Karpas-422 (cell line): Measurements from ENCODE around the gene LCAT. TPM values are rescaled to one million over a fixed set of nuclear protein-coding genes. Genes with fewer than 3 reads are reported as not detected.

Experiments
- DNase-seq: peaks from one replicate; pipeline ENCODE4 v3.0.0-alpha.2; 2015
- H2AFZ ChIP-seq: fragments of 200-600 bp; sonication (generic); 2 replicates; pipeline ENCODE4 v1.6.1; 2014; ENCODE audit warnings: antibody characterized with exemption, low read length, mixed read lengths
- H3K27ac ChIP-seq: fragments of 200-600 bp; sonication (generic); 2 replicates; pipeline ENCODE4 v1.5.1; 2014; ENCODE audit warnings: mild to moderate bottlenecking, low read length, moderate library complexity
- H3K27me3 ChIP-seq: fragments of 200-600 bp; sonication (generic); 2 replicates; pipeline ENCODE4 v1.6.1; 2014; ENCODE audit warnings: low read length, mixed read lengths
- H3K36me3 ChIP-seq: fragments of 200-600 bp; sonication (generic); 2 replicates; pipeline ENCODE4 v1.6.1; 2014; ENCODE audit warnings: low read length, mixed read lengths; ENCODE audit not compliant: insufficient read depth
- H3K4me1 ChIP-seq: fragments of 200-600 bp; sonication (generic); 2 replicates; pipeline ENCODE4 v1.6.1; 2014; ENCODE audit warnings: mild to moderate bottlenecking, low read length, mixed read lengths
- H3K4me2 ChIP-seq: fragments of 200-600 bp; sonication (generic); 2 replicates; pipeline ENCODE4 v1.6.1; 2014; ENCODE audit warnings: low read length, low read depth, mild to moderate bottlenecking; ENCODE audit not compliant: poor library complexity, severe bottlenecking
- H3K4me3 ChIP-seq: fragments of 200-600 bp; sonication (generic); 2 replicates; pipeline ENCODE4 v1.5.1; 2014; ENCODE audit warnings: mild to moderate bottlenecking, antibody characterized with exemption, low read length, mixed read lengths
- H3K79me2 ChIP-seq: fragments of 200-600 bp; sonication (generic); 2 replicates; pipeline ENCODE4 v1.6.1; 2014; ENCODE audit warnings: mild to moderate bottlenecking, low read length, mixed read lengths
- H3K9ac ChIP-seq: fragments of 200-600 bp; sonication (generic); 2 replicates; pipeline ENCODE4 v1.6.0; 2014; ENCODE audit warnings: low read length
- H3K9me2 ChIP-seq: fragments of 200-600 bp; sonication (generic), shearing (Covaris generic); replicated peaks from 2 replicates; pipeline ENCODE4 v1.6.0; 2014; ENCODE audit warnings: mild to moderate bottlenecking, low read length, moderate library complexity; ENCODE audit not compliant: insufficient read depth
- H3K9me3 ChIP-seq: fragments of 300-700, 200-600 bp; sonication (generic); 2 replicates; pipeline ENCODE4 v1.6.1; 2014; ENCODE audit warnings: low read length, mixed read lengths
- H4K20me1 ChIP-seq: fragments of 200-600 bp; sonication (generic); 2 replicates; pipeline ENCODE4 v1.6.1; 2014; ENCODE audit warnings: mild to moderate bottlenecking, antibody characterized with exemption, low read length, low read depth; ENCODE audit not compliant: insufficient read depth
- total RNA-seq: library from RNA; depleted of rRNA; stranded (reverse); fragments of >200 nt; shearing (Covaris generic); gene quantifications from 2 replicates; pipeline ENCODE4 v1.2.3, GENCODE V29; 2014; ENCODE audit warnings: low replicate concordance

LCAT gene
- total RNA-seq, 1 experiment from 2014 or later: 1.3 TPM

DNA sequence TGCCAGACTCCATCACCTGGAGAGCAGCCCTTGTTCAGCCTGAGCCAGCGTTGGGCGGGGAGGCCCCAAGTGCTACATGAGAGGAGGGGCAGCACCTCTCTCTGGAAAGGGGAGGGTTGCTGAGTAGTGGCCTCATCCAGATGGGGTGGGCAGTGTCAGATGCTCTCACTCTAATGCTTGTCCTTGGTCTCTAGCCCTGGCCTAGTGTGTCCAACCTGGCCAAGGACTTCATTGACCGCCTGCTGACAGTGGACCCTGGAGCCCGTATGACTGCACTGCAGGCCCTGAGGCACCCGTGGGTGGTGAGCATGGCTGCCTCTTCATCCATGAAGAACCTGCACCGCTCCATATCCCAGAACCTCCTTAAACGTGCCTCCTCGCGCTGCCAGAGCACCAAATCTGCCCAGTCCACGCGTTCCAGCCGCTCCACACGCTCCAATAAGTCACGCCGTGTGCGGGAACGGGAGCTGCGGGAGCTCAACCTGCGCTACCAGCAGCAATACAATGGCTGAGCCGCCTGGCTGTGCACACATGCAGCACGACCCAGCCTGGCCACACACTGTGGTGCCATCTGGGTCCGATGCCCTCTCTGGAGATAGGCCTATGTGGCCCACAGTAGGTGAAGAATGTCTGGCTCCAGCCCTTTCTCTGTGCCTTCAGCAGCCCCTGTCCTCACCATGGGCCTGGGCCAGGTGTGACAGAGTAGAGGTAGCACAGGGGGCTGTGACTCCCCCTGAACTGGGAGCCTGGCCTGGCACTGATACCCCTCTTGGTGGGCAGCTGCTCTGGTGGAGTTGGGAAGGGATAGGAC lies 16.6 kb downstream of the LCAT start:
- Histone ChIP-seq H3K4me2 (no peak overlapping the region), H3K9me3 (no peaks in the 10 kb centered on the region), H3K9ac (no peak overlapping the region), H3K27me3 (no peaks in the 10 kb centered on the region), H3K4me3 (no peak overlapping the region), H2AFZ (no peak overlapping the region), H3K4me1 (peaks cover 12% of the 10 kb centered on the region), H4K20me1 (no peaks in the 10 kb centered on the region), H3K9me2 (no peaks in the 10 kb centered on the region), H3K27ac (no peak overlapping the region), H3K36me3 (no peaks in the 10 kb centered on the region), H3K79me2 (no peaks in the 10 kb centered on the region; the same call in 1 of the 2 replicates)
- peak; percentile 42 for DNase-seq

DNA sequence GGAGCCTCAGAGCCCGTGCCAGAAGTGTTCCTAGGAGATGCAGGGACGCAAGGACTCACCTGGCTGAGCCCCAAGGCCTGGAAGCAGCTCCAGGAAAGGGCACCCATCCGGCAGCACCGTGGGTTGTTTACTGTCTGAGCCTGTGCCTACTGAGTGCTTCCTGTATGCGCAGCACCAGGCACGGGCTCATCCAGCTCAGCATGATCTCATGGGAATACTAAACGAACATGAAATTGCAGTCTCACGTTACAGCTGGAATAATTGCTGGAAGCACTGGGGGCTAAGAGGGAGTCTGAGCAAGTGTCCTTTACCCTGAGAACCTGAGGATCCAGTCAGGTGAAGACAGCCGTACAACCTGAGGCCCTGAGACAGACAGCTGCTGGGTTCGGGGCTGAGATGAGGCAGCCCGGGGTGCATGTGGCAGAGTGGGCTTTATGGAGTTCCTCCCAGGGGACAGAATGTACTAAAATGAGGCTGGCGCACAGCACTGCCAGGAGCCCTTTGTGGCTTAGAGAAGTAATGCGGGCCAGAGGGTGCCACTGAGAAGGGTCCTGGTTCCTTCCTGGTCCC lies 17.7 kb downstream of the LCAT start:
- Histone ChIP-seq H2AFZ (no peak overlapping the region), H3K36me3 (no peaks in the 10 kb centered on the region), H3K9me2 (no peaks in the 10 kb centered on the region), H3K27me3 (no peaks in the 10 kb centered on the region), H3K4me3 (no peak overlapping the region), H3K4me2 (no peak overlapping the region), H3K79me2 (no peaks in the 10 kb centered on the region; the same call in 1 of the 2 replicates), H4K20me1 (no peaks in the 10 kb centered on the region), H3K27ac (no peak overlapping the region), H3K9ac (0 out of 2 replicates have a peak overlapping the region, but pooled peaks have one; percentile 18), H3K4me1 (peaks cover 12% of the 10 kb centered on the region), H3K9me3 (no peaks in the 10 kb centered on the region)
- DNase-seq: peak; percentile 71

DNA sequence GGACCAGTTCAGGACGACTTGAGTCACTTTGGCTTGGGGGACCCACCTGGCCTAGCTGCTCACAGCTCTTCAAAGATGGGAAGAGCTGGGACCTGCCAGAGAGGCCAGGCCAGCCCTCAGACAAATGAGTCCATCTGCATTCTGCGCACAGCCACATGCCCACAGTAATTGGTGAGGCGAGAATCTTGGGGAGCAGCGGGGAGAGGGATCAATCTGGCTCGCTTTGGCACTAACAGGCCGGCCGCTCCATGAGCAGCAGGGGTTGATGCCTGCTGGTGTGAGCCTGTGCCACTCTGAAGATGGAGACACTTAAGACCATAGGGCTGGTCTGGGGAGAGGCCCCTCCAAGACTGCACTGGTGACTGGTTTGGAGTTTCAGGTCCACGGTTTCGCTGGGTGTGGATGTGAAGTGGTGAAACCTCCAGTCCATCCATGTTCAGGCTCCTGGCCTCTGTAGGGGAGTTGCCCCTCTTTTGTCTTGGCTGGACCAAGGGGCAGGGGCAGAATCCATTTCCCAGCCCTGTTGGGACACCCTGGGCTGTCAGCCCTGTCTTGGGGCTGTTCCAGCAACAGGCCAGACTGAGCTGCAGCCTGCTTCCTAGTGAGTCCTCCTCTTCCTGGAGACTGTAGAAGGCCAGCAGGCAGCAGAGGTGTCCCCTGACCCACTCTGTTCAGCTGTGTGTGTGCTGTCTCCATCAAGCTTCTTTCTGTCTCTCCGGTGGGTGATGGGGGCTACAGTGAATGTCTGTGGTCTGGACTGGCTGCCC lies 19.6 kb downstream of the LCAT start:
- Histone ChIP-seq H3K4me2 (no peak overlapping the region), H3K27ac (no peak overlapping the region), H3K36me3 (no peaks in the 10 kb centered on the region), H3K9me2 (no peaks in the 10 kb centered on the region), H3K27me3 (no peaks in the 10 kb centered on the region), H4K20me1 (no peaks in the 10 kb centered on the region), H3K9me3 (no peaks in the 10 kb centered on the region), H2AFZ (no peak overlapping the region), H3K4me3 (no peak overlapping the region), H3K9ac (no peak overlapping the region), H3K79me2 (peaks cover 5% of the 10 kb centered on the region; the same call in 1 of the 2 replicates), H3K4me1 (peaks cover 12% of the 10 kb centered on the region)
- DNase-seq: peak; percentile 41

GRCh38 chr16:67923414-67924116 lies 20.4 kb downstream of the LCAT start:
- Histone ChIP-seq H3K4me1 (peaks cover 12% of the 10 kb centered on the region), H3K9ac (no peak overlapping the region), H2AFZ (no peak overlapping the region), H3K36me3 (no peaks in the 10 kb centered on the region), H3K27ac (no peak overlapping the region), H3K79me2 (peaks cover 5% of the 10 kb centered on the region; the same call in 1 of the 2 replicates), H3K4me3 (no peak overlapping the region), H3K9me2 (no peaks in the 10 kb centered on the region), H3K4me2 (no peak overlapping the region), H3K9me3 (no peaks in the 10 kb centered on the region), H4K20me1 (no peaks in the 10 kb centered on the region), H3K27me3 (no peaks in the 10 kb centered on the region)
- no peak for DNase-seq

- Histone ChIP-seq H3K9me2 (no peaks in the 10 kb centered on the region), H4K20me1 (no peaks in the 10 kb centered on the region), H2AFZ (no peak overlapping the region), H3K4me3 (no peak overlapping the region), H3K9me3 (no peaks in the 10 kb centered on the region), H3K27ac (no peak overlapping the region), H3K27me3 (no peaks in the 10 kb centered on the region), H3K4me2 (no peak overlapping the region), H3K9ac (no peak overlapping the region), H3K36me3 (no peaks in the 10 kb centered on the region), H3K4me1 (peaks cover 12% of the 10 kb centered on the region), H3K79me2 (peaks cover 8% of the 10 kb centered on the region; the same call in 1 of the 2 replicates)
- DNase-seq: peak; percentile 41
These were observed 21.2 kb downstream of the LCAT start for GRCh38 chr16:67922740-67923139.

DNA sequence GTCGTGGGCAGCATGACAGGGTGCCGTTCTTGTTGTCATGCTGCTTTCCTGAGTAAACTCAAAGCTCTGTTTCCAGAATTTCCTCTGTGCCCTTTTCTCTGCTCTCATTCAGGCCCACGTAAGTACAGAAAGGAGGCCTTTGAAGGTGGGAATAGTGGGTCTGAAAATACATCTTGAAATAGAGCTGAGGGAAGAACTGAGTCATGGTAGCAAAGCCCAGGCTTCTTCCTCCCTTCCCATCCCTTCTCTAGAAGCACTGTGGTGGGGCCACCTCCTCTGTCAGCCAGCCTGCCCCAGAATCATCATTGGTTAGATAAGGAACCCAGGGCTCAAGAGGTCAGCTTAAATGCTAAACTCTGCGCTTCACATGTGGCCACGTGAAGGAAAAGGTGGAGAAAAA lies 21.7 kb downstream of the LCAT start:
- Histone ChIP-seq H3K4me3 (no peak overlapping the region), H3K79me2 (peaks cover 8% of the 10 kb centered on the region; the same call in 1 of the 2 replicates), H3K9ac (no peak overlapping the region), H3K9me3 (no peaks in the 10 kb centered on the region), H3K36me3 (no peaks in the 10 kb centered on the region), H3K27me3 (no peaks in the 10 kb centered on the region), H3K27ac (no peak overlapping the region), H3K4me2 (no peak overlapping the region), H3K4me1 (peaks cover 12% of the 10 kb centered on the region), H4K20me1 (no peaks in the 10 kb centered on the region), H2AFZ (no peak overlapping the region), H3K9me2 (no peaks in the 10 kb centered on the region)
- DNase-seq: no peak

DNA sequence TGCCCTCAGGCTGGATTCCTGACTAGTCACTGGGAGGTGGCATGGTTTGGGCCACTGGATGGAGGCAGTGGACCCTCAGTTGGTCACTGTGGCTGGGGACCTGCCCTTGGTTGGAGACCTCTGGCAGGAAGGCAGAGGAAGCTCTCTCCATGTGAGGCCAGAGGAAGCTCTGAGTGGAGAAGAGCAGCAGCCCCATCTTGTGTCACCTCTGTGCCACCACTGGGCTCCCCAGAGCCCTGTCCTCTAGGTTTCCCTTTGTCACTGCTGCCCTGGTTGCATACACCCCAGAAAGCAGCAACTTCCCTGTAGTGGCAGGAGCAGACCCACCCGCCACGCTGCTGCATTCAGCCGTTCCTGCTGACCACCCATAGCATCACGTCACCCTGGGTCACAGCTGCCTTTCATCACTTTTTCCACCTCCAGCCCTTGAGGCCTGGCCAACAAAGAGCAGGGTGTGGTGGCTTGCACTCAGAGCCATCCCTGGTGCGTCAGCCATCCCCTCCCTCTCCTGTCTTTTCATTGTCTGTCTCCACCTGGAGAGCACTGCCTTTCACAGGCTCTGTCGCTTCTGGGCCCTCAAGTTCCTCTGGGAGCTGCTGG lies 24.2 kb downstream of the LCAT start:
- no peak overlapping the region for H3K9ac ChIP-seq
- H3K4me1 ChIP-seq: no peaks in the 10 kb centered on the region
- no peaks in the 10 kb centered on the region for H4K20me1 ChIP-seq

More for the DNA sequence above, 24.2 kb downstream of the LCAT start:
- Histone ChIP-seq H3K9me2 (no peaks in the 10 kb centered on the region), H3K4me2 (no peak overlapping the region), H3K27ac (no peak overlapping the region), H3K79me2 (peaks cover 15% of the 10 kb centered on the region; the same call in 1 of the 2 replicates), H3K36me3 (no peaks in the 10 kb centered on the region), H3K9me3 (no peaks in the 10 kb centered on the region), H3K27me3 (no peaks in the 10 kb centered on the region), H3K4me3 (no peak overlapping the region), H2AFZ (no peak overlapping the region)
- peak; percentile 67 for DNase-seq
